ENCODE results near the gene TBCD. TPM values are rescaled to one million over a fixed set of nuclear protein-coding genes. Genes with fewer than 3 reads are reported as not detected.

Gene TBCD
- total RNA-seq, 1 experiment from 2014 or later = 129 TPM

DNA sequence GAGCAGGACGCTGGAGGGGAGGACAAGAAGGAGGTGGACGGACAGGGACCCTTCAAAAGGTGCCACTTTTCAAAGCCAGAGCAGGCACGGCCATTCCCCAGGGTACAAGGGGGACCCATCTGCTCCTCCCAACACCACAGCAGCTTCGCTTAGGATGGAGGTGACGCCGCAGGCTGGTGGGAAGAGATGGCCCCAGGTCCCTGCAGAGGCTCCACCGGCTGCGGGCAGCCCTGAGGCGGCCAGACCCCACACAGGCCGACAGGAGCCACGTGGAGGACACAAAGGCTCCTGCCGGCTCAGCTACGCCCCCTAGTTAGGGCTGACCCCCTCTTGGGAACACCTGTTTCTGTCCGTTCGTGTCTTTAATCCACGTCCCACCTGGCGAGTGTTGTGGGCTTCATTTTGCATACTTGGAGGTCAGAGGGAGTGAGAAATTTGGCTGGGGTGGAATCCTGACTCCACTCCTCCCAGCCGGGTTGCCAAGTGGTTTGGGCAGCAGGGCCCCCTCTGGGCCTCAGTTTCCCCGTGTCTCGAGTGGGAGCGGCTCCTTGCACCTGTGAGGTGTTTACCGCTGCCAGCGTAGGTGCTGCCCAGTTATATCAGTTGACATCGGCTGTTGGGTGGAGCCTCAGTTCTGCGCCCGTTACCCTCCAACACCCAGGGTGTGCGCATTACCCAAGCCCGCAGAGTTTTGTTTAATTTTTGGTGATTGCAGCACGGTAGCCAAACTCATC is 41.2 kb upstream of the TBCD start:
- Histone ChIP-seq H4K5ac (ENCODE audit: insufficient read length, low read depth, low read length) (no peak overlapping the region), H3K9ac (ENCODE audit: extremely low read depth, insufficient read length, low read length) (no peak overlapping the region), H4K91ac (ENCODE audit: insufficient read length, low read depth, low read length) (no peak overlapping the region), H3K23ac (ENCODE audit: insufficient read length, low read depth, low read length) (no peak overlapping the region), H2BK15ac (ENCODE audit: low read depth, low read length) (no peak overlapping the region), H4K20me1 (ENCODE audit: control insufficient read depth, insufficient read depth, insufficient read length) (no peaks in the 10 kb centered on the region), H2BK20ac (ENCODE audit: low read depth, low read length, poor library complexity, severe bottlenecking) (no peak overlapping the region), H2BK12ac (ENCODE audit: insufficient read length, low read depth, low read length) (no peak overlapping the region), H3T11ph (ENCODE audit: low read length) (no peak overlapping the region), H3K18ac (ENCODE audit: insufficient read length, low read depth, low read length) (no peak overlapping the region), H2AK5ac (ENCODE audit: insufficient read length, low read length) (no peak overlapping the region), H3K4me1 (ENCODE audit: insufficient read depth, low read length) (no peaks in the 10 kb centered on the region), H3K4ac (ENCODE audit: low read depth, low read length) (no peak overlapping the region), H3K23me2 (ENCODE audit: insufficient read length, low read depth, low read length, poor library complexity, severe bottlenecking) (peaks cover 4% of the 10 kb centered on the region), H2BK5ac (ENCODE audit: insufficient read length, low read length) (no peak overlapping the region), H3K4me2 (ENCODE audit: insufficient read depth, insufficient read length, low read length) (no peak overlapping the region), H3K27ac (ENCODE audit: insufficient read length, low read depth, low read length) (no peak overlapping the region), H3K14ac (ENCODE audit: insufficient read depth, low read length) (peak overlapping the region; percentile 39; the same call in 1 of the 2 replicates), H3K9me3 (ENCODE audit: control insufficient read depth, low read depth, low read length) (no peaks in the 10 kb centered on the region), H3K79me1 (ENCODE audit: insufficient read depth, low read depth, low read length, poor library complexity, severe bottlenecking) (no peaks in the 10 kb centered on the region), H3K56ac (ENCODE audit: insufficient read length, low read depth, low read length) (no peak overlapping the region), H3K79me2 (ENCODE audit: insufficient read depth, low read length) (no peaks in the 10 kb centered on the region), H2AFZ (ENCODE audit: low read length) (no peak overlapping the region), H2BK120ac (ENCODE audit: low read depth, low read length, poor library complexity, severe bottlenecking) (no peak overlapping the region), H3K27me3 (ENCODE audit: insufficient read depth, low read length) (no peaks in the 10 kb centered on the region), H4K8ac (replicated peaks; ENCODE audit: insufficient read length, low read depth, low read length) (no peak overlapping the region)
- TF ChIP-seq, protein P1, sequence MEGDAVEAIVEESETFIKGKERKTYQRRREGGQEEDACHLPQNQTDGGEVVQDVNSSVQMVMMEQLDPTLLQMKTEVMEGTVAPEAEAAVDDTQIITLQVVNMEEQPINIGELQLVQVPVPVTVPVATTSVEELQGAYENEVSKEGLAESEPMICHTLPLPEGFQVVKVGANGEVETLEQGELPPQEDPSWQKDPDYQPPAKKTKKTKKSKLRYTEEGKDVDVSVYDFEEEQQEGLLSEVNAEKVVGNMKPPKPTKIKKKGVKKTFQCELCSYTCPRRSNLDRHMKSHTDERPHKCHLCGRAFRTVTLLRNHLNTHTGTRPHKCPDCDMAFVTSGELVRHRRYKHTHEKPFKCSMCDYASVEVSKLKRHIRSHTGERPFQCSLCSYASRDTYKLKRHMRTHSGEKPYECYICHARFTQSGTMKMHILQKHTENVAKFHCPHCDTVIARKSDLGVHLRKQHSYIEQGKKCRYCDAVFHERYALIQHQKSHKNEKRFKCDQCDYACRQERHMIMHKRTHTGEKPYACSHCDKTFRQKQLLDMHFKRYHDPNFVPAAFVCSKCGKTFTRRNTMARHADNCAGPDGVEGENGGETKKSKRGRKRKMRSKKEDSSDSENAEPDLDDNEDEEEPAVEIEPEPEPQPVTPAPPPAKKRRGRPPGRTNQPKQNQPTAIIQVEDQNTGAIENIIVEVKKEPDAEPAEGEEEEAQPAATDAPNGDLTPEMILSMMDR (conservative IDR thresholded peaks at IDR 0.05) = peak; percentile 35; the same call in 2 of the 3 replicates
- H3K27ac Mint-ChIP-seq = peak overlapping the region in 1 of 3 experiments; percentile 18; a peak in 1 of 7 replicates
- peaks cover 17% of the 10 kb centered on the region for H3K27me3 Mint-ChIP-seq (ENCODE audit: low read depth)
- WGBS (ENCODE audit: extremely low coverage, insufficient read length, low lambda C conversion rate) = no CpG with 5 or more reads among the region's 29 CpGs
- no peaks in the 10 kb centered on the region; a peak in 1 of 7 replicates for H3K36me3 Mint-ChIP-seq (ENCODE audit: insufficient read depth in 1 of 3, low read depth in 3 of 3)
- peak; percentile 73 for DNase-seq
- H3K9me3 Mint-ChIP-seq = no peaks in the 10 kb centered on the region
- no peak overlapping the region for H3K4me3 Mint-ChIP-seq
- H3K4me1 Mint-ChIP-seq = peaks cover 2 to 3% of the 10 kb centered on the region in 2 experiments; a peak in 3 of 4 replicates
